Anterior cingulate cortex (tissue), 58 donors: ENCODE data around the gene OR9I1.

Experiments used
- DNase-seq, 58 donors: peaks; one replicate each; lab custom pipeline; 2025; lab: John Stamatoyannopoulos, UW

OR9I1 gene

GRCh38 chr11:58125469-58125868, at the start of gene OR9I1:
Gene OR9I1, minus strand, starts transcription at chr11:58125530. Its CDS starts 6,086 bp downstream, at chr11:58119444.
- DNase-seq = no peak

GRCh38 chr11:58165504-58166106, 40.3 kb upstream of the OR9I1 start:
- no peak for DNase-seq

GRCh38 chr11:58164990-58165389, 39.7 kb upstream of the OR9I1 start:
- no peak for DNase-seq

- no peak for DNase-seq
These were observed 39.1 kb upstream of the OR9I1 start for GRCh38 chr11:58164389-58164788.

GRCh38 chr11:58152781-58153180, 27.5 kb upstream of the OR9I1 start:
- peak in 21 of 58 donors; percentile 0 to 48 (median 10) for DNase-seq

GRCh38 chr11:58142761-58143160, 17.4 kb upstream of the OR9I1 start:
- peak in 12 of 58 donors; percentile 2 to 37 (median 17) for DNase-seq

- DNase-seq = peak in 2 of 58 donors; percentile 4 to 20
These were observed 9.8 kb upstream of the OR9I1 start for GRCh38 chr11:58135171-58135570.

- no peak for DNase-seq
These were observed 8.8 kb upstream of the OR9I1 start for GRCh38 chr11:58134151-58134550.

GRCh38 chr11:58133309-58134076, 8.2 kb upstream of the OR9I1 start:
- DNase-seq = no peak

- peak in 17 of 58 donors; percentile 2 to 48 (median 24) for DNase-seq
These were observed 2.0 kb upstream of the OR9I1 start for GRCh38 chr11:58127350-58127749.

GRCh38 chr11:58121096-58121495, 4.2 kb downstream of the OR9I1 start:
- no peak for DNase-seq

GRCh38 chr11:58097437-58097836, 27.9 kb downstream of the OR9I1 start:
- DNase-seq = no peak

- DNase-seq = no peak
These were observed 38.8 kb downstream of the OR9I1 start for GRCh38 chr11:58086528-58086927.

GRCh38 chr11:58075781-58076180, 49.5 kb downstream of the OR9I1 start:
- DNase-seq = no peak

- DNase-seq = no peak
These were observed 54.7 kb downstream of the OR9I1 start for GRCh38 chr11:58070585-58070984.

- no peak for DNase-seq
These were observed 56.7 kb downstream of the OR9I1 start for GRCh38 chr11:58068655-58069054.

GRCh38 chr11:58067685-58068084, 57.6 kb downstream of the OR9I1 start:
- DNase-seq = no peak
